H9 (cell line): ENCODE measurements around the gene AMDHD2. TPM values are rescaled to one million over a fixed set of nuclear protein-coding genes. Genes with fewer than 3 reads are reported as not detected.

Experiments used
- DNase-seq: peaks from one replicate; pipeline ENCODE4 v3.0.0-alpha.2; 2017
- H2AFZ ChIP-seq: one replicate; pipeline ENCODE4 v1.6.1; 2013; ENCODE audit warnings: mild to moderate bottlenecking, low read length, control low read depth, moderate library complexity
- H2AK5ac ChIP-seq: 2 replicates; pipeline ENCODE4 v1.6.1; 2013; ENCODE audit warnings: low read length, control low read depth, mixed read lengths; ENCODE audit not compliant: insufficient read length
- H2BK120ac ChIP-seq: one replicate; pipeline ENCODE4 v1.6.1; 2013; ENCODE audit warnings: low read depth, mild to moderate bottlenecking, low read length, control low read depth, inconsistent platforms; ENCODE audit not compliant: poor library complexity, severe bottlenecking
- H2BK12ac ChIP-seq: 2 replicates; pipeline ENCODE4 v1.6.1; 2013; ENCODE audit warnings: low read length, control low read depth, mixed read lengths, low read depth; ENCODE audit not compliant: insufficient read length
- H2BK15ac ChIP-seq: 2 replicates; pipeline ENCODE4 v1.6.1; 2013; ENCODE audit warnings: low read depth, low read length, control low read depth
- H2BK20ac ChIP-seq: one replicate; pipeline ENCODE4 v1.6.1; 2013; ENCODE audit warnings: low read depth, mild to moderate bottlenecking, low read length, control low read depth, inconsistent platforms; ENCODE audit not compliant: poor library complexity, severe bottlenecking
- H2BK5ac ChIP-seq: 2 replicates; pipeline ENCODE4 v1.6.1; 2013; ENCODE audit warnings: low read length, control low read depth, mixed read lengths; ENCODE audit not compliant: insufficient read length
- H3K14ac ChIP-seq: 2 replicates; pipeline ENCODE4 v1.6.1; 2013; ENCODE audit warnings: low read length, control low read depth; ENCODE audit not compliant: insufficient read depth
- H3K18ac ChIP-seq: 2 replicates; pipeline ENCODE4 v1.6.1; 2013; ENCODE audit warnings: low read depth, mild to moderate bottlenecking, mixed read lengths, low read length, control low read depth; ENCODE audit not compliant: insufficient read length
- H3K23ac ChIP-seq: 2 replicates; pipeline ENCODE4 v1.6.1; 2013; ENCODE audit warnings: low read length, control low read depth, mixed read lengths, low read depth; ENCODE audit not compliant: insufficient read length
- H3K23me2 ChIP-seq: 2 replicates; pipeline ENCODE4 v1.6.1; 2013; ENCODE audit warnings: low read depth, mild to moderate bottlenecking, mixed read lengths, low read length, control low read depth; ENCODE audit not compliant: insufficient read length, poor library complexity, severe bottlenecking
- H3K27ac ChIP-seq: 2 replicates; pipeline ENCODE4 v1.5.1; 2013; ENCODE audit warnings: low read length, control low read depth, mixed read lengths, low read depth; ENCODE audit not compliant: insufficient read length
- H3K27me3 ChIP-seq: 2 replicates; pipeline ENCODE4 v1.6.1; 2013; ENCODE audit warnings: low read length, control low read depth, inconsistent platforms; ENCODE audit not compliant: insufficient read depth
- H3K4ac ChIP-seq: 2 replicates; pipeline ENCODE4 v1.6.1; 2013; ENCODE audit warnings: low read depth, mild to moderate bottlenecking, control low read depth, inconsistent platforms, low read length, moderate library complexity
- H3K4me1 ChIP-seq: 2 replicates; pipeline ENCODE4 v1.6.1; 2013; ENCODE audit warnings: low read length, control low read depth, inconsistent platforms; ENCODE audit not compliant: insufficient read depth
- H3K4me2 ChIP-seq: 2 replicates; pipeline ENCODE4 v1.6.1; 2013; ENCODE audit warnings: low read length, control low read depth, mixed read lengths; ENCODE audit not compliant: insufficient read length, insufficient read depth
- H3K56ac ChIP-seq: 2 replicates; pipeline ENCODE4 v1.6.1; 2013; ENCODE audit warnings: low read depth, mild to moderate bottlenecking, mixed read lengths, low read length, control low read depth; ENCODE audit not compliant: insufficient read length
- H3K79me1 ChIP-seq: 2 replicates; pipeline ENCODE4 v1.6.1; 2013; ENCODE audit warnings: low read depth, mild to moderate bottlenecking, moderate library complexity, low read length, control low read depth, inconsistent platforms; ENCODE audit not compliant: insufficient read depth, poor library complexity, severe bottlenecking
- H3K79me2 ChIP-seq: 2 replicates; pipeline ENCODE4 v1.6.1; 2013; ENCODE audit warnings: low read length, control low read depth, inconsistent platforms; ENCODE audit not compliant: insufficient read depth
- H3K9ac ChIP-seq: 2 replicates; pipeline ENCODE4 v1.6.1; 2013; ENCODE audit warnings: low read length, control low read depth, mixed read lengths; ENCODE audit not compliant: insufficient read length; ENCODE audit errors: extremely low read depth
- H3K9me3 ChIP-seq: one replicate; pipeline ENCODE4 v1.6.1; 2013; ENCODE audit warnings: low read depth, low read length, inconsistent platforms; ENCODE audit not compliant: control insufficient read depth
- H3T11ph ChIP-seq: one replicate; pipeline ENCODE4 v1.6.1; 2013; ENCODE audit warnings: mild to moderate bottlenecking, low read length, control low read depth, inconsistent platforms
- H4K20me1 ChIP-seq: one replicate; pipeline ENCODE4 v1.6.1; 2013; ENCODE audit not compliant: control insufficient read depth, insufficient read length, insufficient read depth
- H4K5ac ChIP-seq: 2 replicates; pipeline ENCODE4 v1.6.1; 2013; ENCODE audit warnings: low read depth, mild to moderate bottlenecking, mixed read lengths, low read length, control low read depth; ENCODE audit not compliant: insufficient read length
- H4K8ac ChIP-seq: replicated peaks from 2 replicates; pipeline ENCODE4 v1.6.1; 2013; ENCODE audit warnings: low read length, control low read depth, mixed read lengths, low read depth; ENCODE audit not compliant: insufficient read length
- H4K91ac ChIP-seq: 2 replicates; pipeline ENCODE4 v1.6.1; 2013; ENCODE audit warnings: low read depth, mild to moderate bottlenecking, moderate library complexity, mixed read lengths, low read length, control low read depth; ENCODE audit not compliant: insufficient read length
- H3K27ac Mint-ChIP-seq, 3 experiments: 2 replicates in 2 of 3; 3 replicates in 1 of 3; pipeline ENCODE4 v1.8.0; 2020 to 2021; ENCODE audit warnings: mixed read lengths in 3 of 3, mild to moderate bottlenecking in 1 of 3, moderate library complexity in 1 of 3
- H3K27me3 Mint-ChIP-seq: 2 replicates; pipeline ENCODE4 v1.8.0; 2021; ENCODE audit warnings: low read depth, mild to moderate bottlenecking, moderate library complexity, mixed read lengths
- H3K36me3 Mint-ChIP-seq, 3 experiments: 2 replicates in 2 of 3; 3 replicates in 1 of 3; pipeline ENCODE4 v1.8.0; 2020 to 2021; ENCODE audit warnings: low read depth in 3 of 3, mixed read lengths in 3 of 3; ENCODE audit not compliant: insufficient read depth in 1 of 3
- H3K4me1 Mint-ChIP-seq, 2 experiments: 2 replicates each; pipeline ENCODE4 v1.8.0; 2020; ENCODE audit warnings: mixed read lengths in 2 of 2
- H3K4me3 Mint-ChIP-seq, 2 experiments: 2 replicates in 1 of 2; 3 replicates in 1 of 2; pipeline ENCODE4 v1.8.0; 2020 to 2021; ENCODE audit warnings: mild to moderate bottlenecking in 2 of 2, mixed read lengths in 2 of 2, moderate library complexity in 1 of 2
- H3K9me3 Mint-ChIP-seq, 2 experiments: 2 replicates in 1 of 2; 3 replicates in 1 of 2; pipeline ENCODE4 v1.8.0; 2020; ENCODE audit warnings: mild to moderate bottlenecking in 2 of 2, mixed read lengths in 2 of 2, moderate library complexity in 1 of 2
- WGBS: extraction: QIAGEN DNeasy Blood & Tissue Kit; methylation state at CpG from one replicate; pipeline ENCODE4 v1.1.7; 2013; ENCODE audit warnings: missing lambda C conversion rate, low lambda C conversion rate, mixed read lengths; ENCODE audit not compliant: insufficient read length; ENCODE audit errors: extremely low coverage; 5-methylcytosine and 5-hydroxymethylcytosine counted together
- total RNA-seq: library from RNA; stranded (reverse); gene quantifications from 2 replicates; pipeline ENCODE4 v1.2.1, GENCODE V29; 2021
- TF ChIP-seq, protein P1 (sequence below): fragments of 200-600 bp; sonication (generic); conservative IDR thresholded peaks from 3 replicates; pipeline ENCODE4 v1.8.0; 2021; ENCODE audit warnings: antibody characterized with exemption, mild to moderate bottlenecking

The AMDHD2 gene
- total RNA-seq, 1 experiment from 2014 or later = 61.5 TPM

- Histone ChIP-seq H3K79me1 (peaks cover 7% of the 10 kb centered on the region), H3K56ac (no peak overlapping the region), H2BK120ac (no peak overlapping the region), H3K4me1 (peaks cover 3% of the 10 kb centered on the region; the same call in 1 of the 2 replicates), H2BK12ac (no peak overlapping the region), H3K14ac (no peak overlapping the region), H3T11ph (no peak overlapping the region), H2BK20ac (no peak overlapping the region), H3K27ac (no peak overlapping the region), H2AFZ (no peak overlapping the region), H3K79me2 (peaks cover 36% of the 10 kb centered on the region; the same call in 1 of the 2 replicates), H3K23me2 (peaks cover 16% of the 10 kb centered on the region), H4K8ac (no peak overlapping the region), H4K20me1 (no peaks in the 10 kb centered on the region), H3K18ac (no peak overlapping the region), H3K27me3 (no peaks in the 10 kb centered on the region), H2AK5ac (no peak overlapping the region), H3K4me2 (peak overlapping the region; percentile 92), H2BK5ac (no peak overlapping the region), H4K5ac (no peak overlapping the region), H3K4ac (no peak overlapping the region), H3K9ac (peak overlapping the region; percentile 74), H3K23ac (no peak overlapping the region), H4K91ac (no peak overlapping the region), H3K9me3 (no peaks in the 10 kb centered on the region), H2BK15ac (no peak overlapping the region)
- TF ChIP-seq, protein P1, sequence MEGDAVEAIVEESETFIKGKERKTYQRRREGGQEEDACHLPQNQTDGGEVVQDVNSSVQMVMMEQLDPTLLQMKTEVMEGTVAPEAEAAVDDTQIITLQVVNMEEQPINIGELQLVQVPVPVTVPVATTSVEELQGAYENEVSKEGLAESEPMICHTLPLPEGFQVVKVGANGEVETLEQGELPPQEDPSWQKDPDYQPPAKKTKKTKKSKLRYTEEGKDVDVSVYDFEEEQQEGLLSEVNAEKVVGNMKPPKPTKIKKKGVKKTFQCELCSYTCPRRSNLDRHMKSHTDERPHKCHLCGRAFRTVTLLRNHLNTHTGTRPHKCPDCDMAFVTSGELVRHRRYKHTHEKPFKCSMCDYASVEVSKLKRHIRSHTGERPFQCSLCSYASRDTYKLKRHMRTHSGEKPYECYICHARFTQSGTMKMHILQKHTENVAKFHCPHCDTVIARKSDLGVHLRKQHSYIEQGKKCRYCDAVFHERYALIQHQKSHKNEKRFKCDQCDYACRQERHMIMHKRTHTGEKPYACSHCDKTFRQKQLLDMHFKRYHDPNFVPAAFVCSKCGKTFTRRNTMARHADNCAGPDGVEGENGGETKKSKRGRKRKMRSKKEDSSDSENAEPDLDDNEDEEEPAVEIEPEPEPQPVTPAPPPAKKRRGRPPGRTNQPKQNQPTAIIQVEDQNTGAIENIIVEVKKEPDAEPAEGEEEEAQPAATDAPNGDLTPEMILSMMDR = no peak
- H3K4me1 Mint-ChIP-seq = peaks cover 46 to 55% of the 10 kb centered on the region in 2 experiments
- no peak for DNase-seq
- H3K36me3 Mint-ChIP-seq = peaks cover 5 to 18% (median 15%) of the 10 kb centered on the region in 3 experiments; a peak in 6 of 7 replicates
- peaks cover 5% of the 10 kb centered on the region for H3K27me3 Mint-ChIP-seq
- H3K4me3 Mint-ChIP-seq = peak overlapping the region; percentile 90 to 91
- H3K9me3 Mint-ChIP-seq = no peaks in the 10 kb centered on the region; a peak in 1 of 5 replicates
- peak overlapping the region; percentile 36 to 96 (median 66); a peak in 3 of 7 replicates for H3K27ac Mint-ChIP-seq
- no CpG with 5 or more reads among the region's 14 CpGs for WGBS
These were observed 4.9 kb upstream of the AMDHD2 start for GRCh38 chr16:2515180-2515851.
